Smooth muscle cell (in vitro differentiated cells): Measurements from ENCODE around the gene C1orf198. TPM values are rescaled to one million over a fixed set of nuclear protein-coding genes. Genes with fewer than 3 reads are reported as not detected.

Source experiments
- DNase-seq: peaks from one replicate; lab custom pipeline; 2025; ENCODE audit not compliant: unreplicated experiment; lab: John Stamatoyannopoulos, UW
- H2AFZ ChIP-seq: fragments of 200-600 bp; sonication (generic); 2 replicates; pipeline ENCODE4 v1.6.0; 2016; ENCODE audit warnings: antibody characterized with exemption, low read depth, mild to moderate bottlenecking
- H3F3A ChIP-seq: fragments of 200-600 bp; sonication (generic); 2 replicates; pipeline ENCODE4 v1.6.0; 2017; ENCODE audit warnings: antibody characterized with exemption, low read depth
- H3K27ac ChIP-seq: fragments of 200-600 bp; sonication (generic); 2 replicates; pipeline ENCODE4 v1.5.1; 2016; ENCODE audit warnings: low read depth, mild to moderate bottlenecking
- H3K27me3 ChIP-seq: fragments of 200-600 bp; sonication (generic); 2 replicates; pipeline ENCODE4 v1.6.1; 2016; ENCODE audit warnings: low read depth, mild to moderate bottlenecking
- H3K36me3 ChIP-seq: fragments of 200-600 bp; sonication (generic); 2 replicates; pipeline ENCODE4 v1.5.1; 2016; ENCODE audit warnings: low read depth
- H3K4me1 ChIP-seq: fragments of 200-600 bp; sonication (generic); 2 replicates; pipeline ENCODE4 v1.5.1; 2016; ENCODE audit warnings: low read depth
- H3K4me2 ChIP-seq: fragments of 200-600 bp; sonication (generic); 2 replicates; pipeline ENCODE4 v1.6.0; 2016; ENCODE audit warnings: mild to moderate bottlenecking
- H3K4me3 ChIP-seq: fragments of 200-600 bp; sonication (generic); 2 replicates; pipeline ENCODE4 v1.5.1; 2016; ENCODE audit warnings: mild to moderate bottlenecking
- H3K79me2 ChIP-seq: fragments of 200-600 bp; sonication (generic); 2 replicates; pipeline ENCODE4 v1.6.0; 2016; ENCODE audit warnings: low read depth, mild to moderate bottlenecking
- H3K9ac ChIP-seq: fragments of 200-600 bp; sonication (generic); 2 replicates; pipeline ENCODE4 v1.6.0; 2016; ENCODE audit warnings: low read depth
- H3K9me3 ChIP-seq: fragments of 200-600 bp; sonication (generic); replicated peaks from 2 replicates; pipeline ENCODE4 v1.5.1; 2016; ENCODE audit warnings: low read depth
- H4K20me1 ChIP-seq: fragments of 200-600 bp; sonication (generic); 2 replicates; pipeline ENCODE4 v1.6.0; 2016; ENCODE audit warnings: low read depth
- WGBS: methylation state at CpG from one replicate; pipeline ENCODE4 v1.1.7; 2016; ENCODE audit warnings: low lambda C conversion rate; 5-methylcytosine and 5-hydroxymethylcytosine counted together
- polyA plus RNA-seq: library from polyadenylated mRNA; unstranded; fragments of >200 nt; fragmentation: Nextera tagmentation; extraction: Ambion mirVana; gene quantifications from 2 replicates; pipeline ENCODE4 v1.2.1, GENCODE V29; 2016
- total RNA-seq: library from RNA; depleted of rRNA; stranded (reverse); fragments of >200 nt; gene quantifications from 2 replicates; pipeline ENCODE4 v1.2.3, GENCODE V29; 2014
- TF ChIP-seq, protein P1 (sequence below): fragments of 200-600 bp; sonication (generic); IDR thresholded peaks from 2 replicates; pipeline ENCODE4 v1.5.1; 2017; ENCODE audit warnings: borderline replicate concordance, mild to moderate bottlenecking, antibody characterized with exemption; ENCODE audit not compliant: insufficient read depth, poor library complexity, severe bottlenecking

Gene C1orf198
- total and polyA plus RNA-seq, 2 experiments from 2014 or later: 67.7 to 77.5 TPM

DNA sequence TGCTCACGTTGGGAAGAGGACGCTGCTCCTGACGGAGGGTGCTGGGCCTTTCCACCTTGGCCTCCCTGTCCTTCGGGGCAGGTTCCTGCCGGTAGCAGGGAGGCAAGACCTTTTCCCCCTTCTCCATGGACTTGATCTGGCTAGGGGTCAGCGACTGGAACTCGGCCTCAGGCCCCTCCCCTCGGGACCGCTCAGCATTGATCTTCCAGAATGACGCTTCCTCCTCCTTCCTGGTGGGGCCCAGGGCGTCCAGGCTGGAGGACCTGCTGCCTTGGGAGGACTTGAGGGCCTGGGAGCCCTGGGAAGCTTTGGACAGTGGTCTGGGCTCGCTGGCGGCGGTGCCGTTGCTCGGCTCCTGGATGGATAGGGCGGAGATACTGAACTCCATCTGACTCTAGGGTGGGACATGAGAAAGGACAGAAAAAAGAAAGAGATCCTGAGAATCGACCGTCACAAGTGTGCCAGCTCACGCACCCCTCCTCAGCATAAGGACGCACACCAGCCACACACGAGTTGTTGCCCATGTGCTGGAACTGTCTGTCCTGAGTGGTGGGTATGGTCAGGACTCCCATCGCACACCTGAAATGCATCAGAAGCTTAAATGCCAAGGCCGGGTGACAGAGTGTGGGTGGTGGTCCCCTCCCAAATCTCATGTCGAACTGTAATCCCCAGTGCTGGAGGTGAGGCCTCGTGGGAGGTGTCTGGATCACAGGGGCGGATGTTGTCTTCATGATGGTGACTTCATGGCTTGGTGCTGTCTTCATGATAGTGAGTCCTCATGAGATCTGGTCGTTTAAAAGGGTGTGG, 24.6 kb downstream of the C1orf198 start:
- Histone ChIP-seq H3K79me2 (peaks cover 14% of the 10 kb centered on the region), H4K20me1 (peaks cover 18% of the 10 kb centered on the region), H3K4me2 (no peak overlapping the region), H3F3A (no peaks in the 10 kb centered on the region), H3K27ac (no peak overlapping the region), H3K36me3 (peaks cover 8% of the 10 kb centered on the region), H3K9ac (no peak overlapping the region), H3K4me1 (no peaks in the 10 kb centered on the region), H3K9me3 (no peaks in the 10 kb centered on the region), H3K27me3 (no peaks in the 10 kb centered on the region), H3K4me3 (no peak overlapping the region), H2AFZ (no peak overlapping the region)
- DNase-seq: no peak
- WGBS: 96% methylated on average over 28 of the region's 28 CpGs
- TF ChIP-seq, protein P1, sequence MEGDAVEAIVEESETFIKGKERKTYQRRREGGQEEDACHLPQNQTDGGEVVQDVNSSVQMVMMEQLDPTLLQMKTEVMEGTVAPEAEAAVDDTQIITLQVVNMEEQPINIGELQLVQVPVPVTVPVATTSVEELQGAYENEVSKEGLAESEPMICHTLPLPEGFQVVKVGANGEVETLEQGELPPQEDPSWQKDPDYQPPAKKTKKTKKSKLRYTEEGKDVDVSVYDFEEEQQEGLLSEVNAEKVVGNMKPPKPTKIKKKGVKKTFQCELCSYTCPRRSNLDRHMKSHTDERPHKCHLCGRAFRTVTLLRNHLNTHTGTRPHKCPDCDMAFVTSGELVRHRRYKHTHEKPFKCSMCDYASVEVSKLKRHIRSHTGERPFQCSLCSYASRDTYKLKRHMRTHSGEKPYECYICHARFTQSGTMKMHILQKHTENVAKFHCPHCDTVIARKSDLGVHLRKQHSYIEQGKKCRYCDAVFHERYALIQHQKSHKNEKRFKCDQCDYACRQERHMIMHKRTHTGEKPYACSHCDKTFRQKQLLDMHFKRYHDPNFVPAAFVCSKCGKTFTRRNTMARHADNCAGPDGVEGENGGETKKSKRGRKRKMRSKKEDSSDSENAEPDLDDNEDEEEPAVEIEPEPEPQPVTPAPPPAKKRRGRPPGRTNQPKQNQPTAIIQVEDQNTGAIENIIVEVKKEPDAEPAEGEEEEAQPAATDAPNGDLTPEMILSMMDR: no peak

DNA sequence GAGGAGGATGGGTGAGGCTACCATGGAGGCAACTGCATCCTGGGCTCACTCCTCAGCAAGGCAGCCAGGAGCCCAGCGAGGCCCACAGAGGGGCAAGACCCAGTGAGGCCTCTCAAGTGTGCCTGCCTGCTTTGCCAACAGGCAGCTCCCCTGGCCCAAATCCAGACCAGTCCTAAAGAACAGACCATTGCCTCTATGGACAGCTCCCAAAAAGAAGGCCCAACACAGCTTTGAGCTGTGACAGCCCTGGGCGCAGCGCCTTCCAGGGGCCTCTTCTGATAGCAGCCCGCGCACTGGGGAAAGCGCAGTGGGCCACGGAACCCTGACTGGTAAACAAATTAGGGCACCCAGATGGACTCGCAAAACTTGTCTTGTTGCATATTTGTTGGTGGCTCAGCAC, 25.5 kb downstream of the C1orf198 start:
- H3K27me3 ChIP-seq: no peaks in the 10 kb centered on the region
- peaks cover 12% of the 10 kb centered on the region for H3K79me2 ChIP-seq
- TF ChIP-seq, protein P1: no peak
- WGBS: 96% methylated on average over 8 of the region's 8 CpGs
- no peak overlapping the region for H2AFZ ChIP-seq
- H3K9ac ChIP-seq: no peak overlapping the region
- no peaks in the 10 kb centered on the region for H3K9me3 ChIP-seq
- peaks cover 8% of the 10 kb centered on the region for H3K36me3 ChIP-seq
- no peak for DNase-seq
- no peak overlapping the region for H3K4me2 ChIP-seq
- H3K4me3 ChIP-seq: no peak overlapping the region
- H3K4me1 ChIP-seq: no peaks in the 10 kb centered on the region
- no peak overlapping the region for H3K27ac ChIP-seq
- H4K20me1 ChIP-seq: peaks cover 18% of the 10 kb centered on the region
- H3F3A ChIP-seq: no peaks in the 10 kb centered on the region

DNA sequence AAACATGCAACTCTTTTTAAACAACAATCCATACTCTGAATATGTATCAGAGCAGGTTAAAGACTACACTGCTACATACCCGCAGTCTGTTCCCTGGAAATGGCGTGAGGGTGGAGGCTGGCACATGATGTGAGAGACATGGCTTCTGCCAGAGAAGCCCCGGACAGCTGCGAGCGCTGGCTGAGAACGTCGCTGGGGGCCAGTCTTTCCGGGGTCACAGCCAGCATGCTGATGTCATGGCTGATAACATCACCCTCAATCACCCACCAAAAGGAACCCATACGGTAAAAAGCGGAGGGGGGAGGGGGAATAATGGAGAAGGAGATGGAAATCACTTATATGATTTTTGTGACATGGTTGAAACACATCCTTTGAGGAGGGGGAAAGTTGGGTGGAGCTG, 29.1 kb downstream of the C1orf198 start:
- Histone ChIP-seq H4K20me1 (peaks cover 11% of the 10 kb centered on the region), H3K36me3 (peaks cover 8% of the 10 kb centered on the region), H3K79me2 (no peaks in the 10 kb centered on the region)

More for the DNA sequence above, 29.1 kb downstream of the C1orf198 start:
- Histone ChIP-seq H3K4me3 (no peak overlapping the region), H3K9ac (no peak overlapping the region), H3K9me3 (no peaks in the 10 kb centered on the region), H3K27me3 (no peaks in the 10 kb centered on the region), H3F3A (no peaks in the 10 kb centered on the region), H3K27ac (no peak overlapping the region), H3K4me2 (no peak overlapping the region), H3K4me1 (no peaks in the 10 kb centered on the region), H2AFZ (no peak overlapping the region)
- TF ChIP-seq, protein P1: no peak
- WGBS: 98% methylated on average over 10 of the region's 10 CpGs
- no peak for DNase-seq
